ENCODE data around the gene ZFPM1. TPM values are rescaled to one million over a fixed set of nuclear protein-coding genes. Genes with fewer than 3 reads are reported as not detected.
"Not testable (repeated sequence)": the region's sequence is repeated elsewhere in the genome, so short reads cannot be mapped to it uniquely, and the experiment has no call there.

Gene ZFPM1
- total RNA-seq, 1 donor from 2014 or later: 19.3 TPM

- no peaks in the 10 kb centered on the region for H3K36me3 Mint-ChIP-seq (ENCODE audit: low read depth)
- H3K9me3 Mint-ChIP-seq: no peaks in the 10 kb centered on the region
Measured at GRCh38 chr16:88484505-88485365, 31.7 kb downstream of the ZFPM1 start.

DNA sequence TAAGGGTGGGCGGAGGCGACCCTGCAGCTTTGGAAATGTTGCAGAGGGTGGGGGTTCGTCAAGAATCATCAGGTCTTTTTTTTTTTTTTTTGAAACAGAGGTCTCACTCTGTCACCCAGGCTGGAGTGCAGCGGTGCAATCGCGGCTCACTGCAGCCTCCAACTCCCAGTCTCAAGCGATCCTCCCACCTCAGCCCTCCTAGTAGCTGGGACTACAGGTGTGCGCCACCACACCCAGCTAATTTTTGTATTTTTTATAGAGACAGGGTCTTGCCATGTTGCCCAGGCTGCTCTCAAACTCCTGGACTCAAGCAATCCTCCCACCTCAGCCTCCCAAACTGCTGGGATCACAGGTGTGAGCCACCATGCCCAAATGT is 32.3 kb downstream of the ZFPM1 start:
- H3K9me3 Mint-ChIP-seq; DNase-seq; H3K36me3 Mint-ChIP-seq (ENCODE audit: low read depth); H3K4me1 Mint-ChIP-seq; H3K4me3 Mint-ChIP-seq; H3K27me3 Mint-ChIP-seq; intact Hi-C loops (cut with micrococcal nuclease); H3K27ac Mint-ChIP-seq: not testable (repeated sequence)

More at GRCh38 chr16:88484505-88485365, 31.7 kb downstream of the ZFPM1 start:
- Mint-ChIP-seq H3K4me3 (no peak overlapping the region), H3K27me3 (no peaks in the 10 kb centered on the region), H3K4me1 (peaks cover 6% of the 10 kb centered on the region), H3K27ac (no peak overlapping the region)
- intact Hi-C loops (cut with micrococcal nuclease): no loop called here
- DNase-seq: no peak

DNA sequence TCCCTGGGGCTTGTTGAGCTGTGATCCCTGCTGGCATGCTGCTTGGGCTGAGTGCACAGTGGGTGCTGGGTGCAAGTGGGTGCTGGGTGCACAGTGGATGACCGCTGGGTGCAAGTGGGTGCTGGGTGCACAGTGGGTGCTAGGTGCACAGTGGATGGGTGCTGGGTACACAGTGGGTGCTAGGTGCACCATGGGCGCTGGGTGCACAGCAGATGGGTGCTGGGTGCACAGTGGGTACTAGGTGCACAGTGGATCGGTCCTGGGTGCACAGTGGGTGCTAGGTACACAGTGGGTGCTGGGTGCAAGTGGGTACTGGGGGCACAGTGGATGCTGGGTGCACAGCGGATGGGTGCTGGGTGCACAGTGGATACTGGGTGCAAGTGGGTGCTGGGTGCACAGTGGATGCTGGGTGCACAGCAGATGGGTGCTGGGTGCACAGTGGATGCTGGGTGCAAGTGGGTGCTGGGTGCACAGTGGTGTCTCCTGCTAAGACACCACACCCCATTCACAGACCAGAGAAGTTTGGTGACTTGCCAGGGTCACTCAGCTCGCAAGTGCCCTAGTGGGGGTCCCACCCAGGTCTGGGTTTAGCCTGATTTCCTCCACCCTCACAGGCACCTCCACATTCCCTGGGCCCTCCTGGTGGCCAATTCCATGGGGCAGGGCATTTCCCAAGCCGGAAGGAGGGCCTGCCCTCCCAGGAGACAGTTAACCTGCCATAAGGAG is 33.5 kb downstream of the ZFPM1 start:
- peaks cover 2% of the 10 kb centered on the region for H3K36me3 Mint-ChIP-seq (ENCODE audit: low read depth)
- H3K27me3 Mint-ChIP-seq: no peaks in the 10 kb centered on the region
- no peaks in the 10 kb centered on the region for H3K4me1 Mint-ChIP-seq
- H3K27ac Mint-ChIP-seq: no peak overlapping the region
- intact Hi-C loops (cut with micrococcal nuclease): no loop called here
- no peak for DNase-seq
- no peak overlapping the region for H3K4me3 Mint-ChIP-seq
- no peaks in the 10 kb centered on the region for H3K9me3 Mint-ChIP-seq

DNA sequence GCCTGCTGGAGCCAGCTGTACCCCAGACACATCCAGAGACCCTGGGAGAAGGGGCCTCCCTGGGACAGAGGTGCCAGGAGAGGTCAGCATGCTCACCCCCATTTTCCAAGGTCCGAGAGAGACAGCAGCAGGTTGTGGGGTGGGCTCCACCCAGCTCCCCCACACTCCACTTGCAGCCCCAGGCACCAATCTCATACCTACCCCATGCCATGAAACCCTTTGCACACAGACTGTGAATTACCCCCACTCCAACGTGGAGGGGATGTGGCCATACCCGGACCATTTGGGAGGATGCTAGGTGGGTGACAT is 34.0 kb downstream of the ZFPM1 start:
- no peak overlapping the region for H3K4me3 Mint-ChIP-seq
- H3K27ac Mint-ChIP-seq: no peak overlapping the region
- H3K4me1 Mint-ChIP-seq: no peaks in the 10 kb centered on the region
- no peaks in the 10 kb centered on the region for H3K9me3 Mint-ChIP-seq
- intact Hi-C loops (cut with micrococcal nuclease): no loop called here
- H3K36me3 Mint-ChIP-seq (ENCODE audit: low read depth): peaks cover 3% of the 10 kb centered on the region
- H3K27me3 Mint-ChIP-seq: no peaks in the 10 kb centered on the region
- no peak for DNase-seq

DNA sequence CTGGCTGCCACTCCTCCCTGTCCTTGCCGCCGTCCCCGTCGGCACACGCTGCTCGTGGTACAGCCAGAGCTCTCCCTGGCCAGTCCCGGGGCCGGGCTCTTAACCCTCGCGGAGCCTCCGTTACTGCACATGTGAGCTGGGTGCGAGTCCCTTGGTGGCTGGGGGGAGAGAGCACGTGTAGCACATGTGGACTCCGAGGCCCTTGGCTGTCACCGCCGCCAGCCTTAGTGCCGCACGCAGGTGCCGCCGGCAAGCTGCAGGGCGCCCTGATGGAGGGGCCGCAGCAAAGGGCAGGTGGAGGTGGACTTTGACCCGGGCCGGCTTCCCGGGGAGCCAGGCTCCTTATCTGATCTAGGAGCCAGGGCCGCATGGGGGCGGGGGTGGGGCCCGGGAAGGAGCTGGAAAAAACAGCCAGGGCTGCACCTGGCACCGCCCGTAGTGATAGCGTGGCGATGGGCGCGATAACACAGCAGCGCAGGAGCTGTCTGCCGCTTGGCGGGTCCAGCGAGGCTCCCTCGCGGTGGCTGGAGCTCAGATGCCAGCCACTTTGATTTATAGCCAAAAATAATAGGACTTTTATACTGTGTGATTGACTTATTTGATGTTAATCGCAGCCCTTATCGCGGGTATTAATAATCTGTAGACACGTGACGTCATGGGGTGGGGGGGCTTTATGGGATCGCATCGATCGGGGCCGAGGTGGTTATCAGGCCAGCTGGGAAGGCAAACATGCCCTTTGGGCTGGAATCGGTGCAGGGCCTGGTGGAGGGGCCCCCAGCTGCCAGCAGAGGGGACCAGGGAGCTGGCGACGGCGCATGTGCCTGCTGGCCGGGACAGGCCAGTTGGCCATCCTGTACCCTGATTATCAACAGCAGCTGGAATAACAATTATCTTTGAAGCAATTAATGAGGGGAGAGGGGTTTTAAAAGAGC is 35.1 kb downstream of the ZFPM1 start:
- no peak for DNase-seq
- Mint-ChIP-seq H3K27ac (no peak overlapping the region), H3K27me3 (no peaks in the 10 kb centered on the region), H3K4me3 (no peak overlapping the region), H3K9me3 (no peaks in the 10 kb centered on the region), H3K4me1 (no peaks in the 10 kb centered on the region), H3K36me3 (ENCODE audit: low read depth) (peaks cover 3% of the 10 kb centered on the region)
- intact Hi-C loops (cut with micrococcal nuclease): no loop called here

- H3K9me3 Mint-ChIP-seq: no peaks in the 10 kb centered on the region
- no peak overlapping the region for H3K4me3 Mint-ChIP-seq
- no peaks in the 10 kb centered on the region for H3K4me1 Mint-ChIP-seq
- intact Hi-C loops (cut with micrococcal nuclease): no loop called here
- no peaks in the 10 kb centered on the region for H3K27me3 Mint-ChIP-seq
- no peak for DNase-seq
- peaks cover 3% of the 10 kb centered on the region for H3K36me3 Mint-ChIP-seq (ENCODE audit: low read depth)
- no peak overlapping the region for H3K27ac Mint-ChIP-seq
Measured at GRCh38 chr16:88489163-88489741, 36.2 kb downstream of the ZFPM1 start.

DNA sequence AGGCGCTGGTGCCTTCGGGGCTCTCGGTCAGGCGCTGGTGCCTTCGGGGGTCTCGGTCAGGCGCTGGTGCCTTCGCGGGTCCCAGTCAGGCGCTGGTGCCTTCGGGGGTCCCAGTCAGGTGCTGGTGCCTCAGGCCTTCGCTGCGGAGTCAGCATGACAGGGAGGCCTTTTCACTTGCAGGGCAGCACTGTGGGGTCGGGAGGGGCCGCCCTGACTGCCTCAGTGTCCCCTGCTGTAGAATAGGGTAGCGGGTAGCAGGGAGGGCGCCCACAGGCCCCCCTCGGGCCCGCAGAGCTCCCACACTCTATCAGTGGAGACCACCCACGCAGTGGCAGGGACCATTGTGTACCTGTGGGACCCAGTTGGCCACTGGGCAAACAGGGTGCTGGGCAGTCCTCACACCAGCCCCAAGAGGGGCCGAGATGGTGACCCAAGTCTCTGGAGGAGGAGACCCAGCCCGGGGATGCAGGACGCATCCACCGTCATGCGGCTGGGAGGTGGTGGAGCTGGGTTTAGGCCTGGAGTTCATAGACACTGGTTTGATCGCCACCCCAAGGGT is 38.0 kb downstream of the ZFPM1 start:
- Mint-ChIP-seq H3K4me3 (no peak overlapping the region), H3K9me3 (no peaks in the 10 kb centered on the region), H3K36me3 (ENCODE audit: low read depth) (peaks cover 3% of the 10 kb centered on the region), H3K4me1 (no peaks in the 10 kb centered on the region), H3K27ac (no peak overlapping the region), H3K27me3 (no peaks in the 10 kb centered on the region)
- intact Hi-C loops (cut with micrococcal nuclease): no loop called here
- no peak for DNase-seq

- Mint-ChIP-seq H3K4me1 (no peaks in the 10 kb centered on the region), H3K4me3 (no peak overlapping the region), H3K36me3 (ENCODE audit: low read depth) (peaks cover 3% of the 10 kb centered on the region), H3K27me3 (no peaks in the 10 kb centered on the region), H3K27ac (no peak overlapping the region), H3K9me3 (no peaks in the 10 kb centered on the region)
- intact Hi-C loops (cut with micrococcal nuclease): no loop called here
- DNase-seq: no peak
Measured at GRCh38 chr16:88491560-88492310, 38.7 kb downstream of the ZFPM1 start.

- Mint-ChIP-seq H3K4me1 (no peaks in the 10 kb centered on the region), H3K27me3 (no peaks in the 10 kb centered on the region), H3K36me3 (ENCODE audit: low read depth) (peaks cover 3% of the 10 kb centered on the region), H3K27ac (no peak overlapping the region), H3K4me3 (no peak overlapping the region), H3K9me3 (no peaks in the 10 kb centered on the region)
- DNase-seq: no peak
- intact Hi-C loops (cut with micrococcal nuclease): no loop called here
Measured at GRCh38 chr16:88493879-88494278, 40.8 kb downstream of the ZFPM1 start.

GRCh38 chr16:88494335-88495154 is 41.5 kb downstream of the ZFPM1 start:
- H3K9me3 Mint-ChIP-seq: no peaks in the 10 kb centered on the region
- H3K36me3 Mint-ChIP-seq (ENCODE audit: low read depth): peaks cover 3% of the 10 kb centered on the region
- H3K27me3 Mint-ChIP-seq: no peaks in the 10 kb centered on the region
- no peaks in the 10 kb centered on the region for H3K4me1 Mint-ChIP-seq
- no peak overlapping the region for H3K27ac Mint-ChIP-seq
- H3K4me3 Mint-ChIP-seq: no peak overlapping the region
- DNase-seq: no peak
- intact Hi-C loops (cut with micrococcal nuclease): no loop called here

- peaks cover 2% of the 10 kb centered on the region for H3K36me3 Mint-ChIP-seq (ENCODE audit: low read depth)
- intact Hi-C loops (cut with micrococcal nuclease): no loop called here
- no peak for DNase-seq
- no peaks in the 10 kb centered on the region for H3K27me3 Mint-ChIP-seq
- H3K27ac Mint-ChIP-seq: no peak overlapping the region
- H3K9me3 Mint-ChIP-seq: no peaks in the 10 kb centered on the region
- H3K4me3 Mint-ChIP-seq: no peak overlapping the region
- no peaks in the 10 kb centered on the region for H3K4me1 Mint-ChIP-seq
Measured at GRCh38 chr16:88495268-88495772, 42.2 kb downstream of the ZFPM1 start.
